ENCODE data around the gene AGRP. TPM values are rescaled to one million over a fixed set of nuclear protein-coding genes. Genes with fewer than 3 reads are reported as not detected.

Gene AGRP
- total and polyA plus RNA-seq, 2 of the 4 experiments (the other 2 are of a cell fraction): not detected

- in situ Hi-C loops (cut with MboI; ENCODE audit: low sequenced_read_pairs): loop anchor here (10.0 kb wide), 2 partner anchors 203 to 493 kb away; partner anchors contain the start of gene CES3
Observed at GRCh38 chr16:67458121-67458641, 25.2 kb downstream of the AGRP start.

More at GRCh38 chr16:67458121-67458641, 25.2 kb downstream of the AGRP start:
- intact Hi-C loops (cut with micrococcal nuclease) (no loop called here), dilution Hi-C loops (cut with HindIII; ENCODE audit: low sequenced_read_pairs, unreplicated experiment) (no loop called here)
- peak overlapping the region; percentile 38; the same call in 1 of the 2 replicates for H3K4ac ChIP-seq (ENCODE audit: low read depth, low read length)
- no peak for TF ChIP-seq MAFK (IDR thresholded peaks at IDR 0.05; ENCODE audit: low read depth, low read length)
- TF ChIP-seq, protein P1, sequence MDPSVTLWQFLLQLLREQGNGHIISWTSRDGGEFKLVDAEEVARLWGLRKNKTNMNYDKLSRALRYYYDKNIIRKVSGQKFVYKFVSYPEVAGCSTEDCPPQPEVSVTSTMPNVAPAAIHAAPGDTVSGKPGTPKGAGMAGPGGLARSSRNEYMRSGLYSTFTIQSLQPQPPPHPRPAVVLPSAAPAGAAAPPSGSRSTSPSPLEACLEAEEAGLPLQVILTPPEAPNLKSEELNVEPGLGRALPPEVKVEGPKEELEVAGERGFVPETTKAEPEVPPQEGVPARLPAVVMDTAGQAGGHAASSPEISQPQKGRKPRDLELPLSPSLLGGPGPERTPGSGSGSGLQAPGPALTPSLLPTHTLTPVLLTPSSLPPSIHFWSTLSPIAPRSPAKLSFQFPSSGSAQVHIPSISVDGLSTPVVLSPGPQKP (IDR thresholded peaks at IDR 0.05; ENCODE audit: borderline replicate concordance, low read depth, low read length): no peak
- no peak for TF ChIP-seq CEBPB (IDR thresholded peaks at IDR 0.05; ENCODE audit: low read depth, low read length)
- TF ChIP-seq USF2 (IDR thresholded peaks at IDR 0.05; ENCODE audit: low read depth, low read length): no peak
- no peak for TF ChIP-seq MAZ (IDR thresholded peaks at IDR 0.05; ENCODE audit: borderline replicate concordance, low read depth, low read length)
- no peak for TF ChIP-seq FOS (IDR thresholded peaks at IDR 0.05; ENCODE audit: low read depth, low read length)
- no peak for TF ChIP-seq NFE2L2 (IDR thresholded peaks at IDR 0.05; ENCODE audit: low read depth, low read length)
- no peak for TF ChIP-seq BHLHE40 (IDR thresholded peaks at IDR 0.05; ENCODE audit: low read depth, low read length)
- no peak for TF ChIP-seq RAD21 (IDR thresholded peaks at IDR 0.05; ENCODE audit: low read length)
- no peak for TF ChIP-seq MXI1 (IDR thresholded peaks at IDR 0.05; ENCODE audit: borderline replicate concordance, low read depth, low read length)
- TF ChIP-seq POLR2A (IDR thresholded peaks at IDR 0.05; ENCODE audit: low read depth, low read length): no peak
- no peak overlapping the region; the same call in 2 of the 3 replicates for H2BK15ac ChIP-seq (ENCODE audit: low read depth, low read length)
- peaks cover 15% of the 10 kb centered on the region for H3K9me1 ChIP-seq (ENCODE audit: insufficient read depth, low read length)
- H2BK120ac ChIP-seq (ENCODE audit: low read depth, low read length): no peak overlapping the region
- peak overlapping the region; percentile 76; the same call in 1 of the 2 replicates for H4K5ac ChIP-seq (ENCODE audit: low read depth, low read length)
- ChIA-PET POLR2A (ENCODE audit: unreplicated experiment) (no interaction called here), CTCF (no interaction called here)
- peaks cover 9% of the 10 kb centered on the region for H3K36me3 ChIP-seq (ENCODE audit: control insufficient read depth, insufficient read depth, low read length)
- ATAC-seq (ENCODE audit: low read depth) (no peak), DNase-seq (no peak)
- H3K23ac ChIP-seq (ENCODE audit: low read depth, low read length): no peak overlapping the region; the same call in 1 of the 2 replicates
- H3K56ac ChIP-seq (ENCODE audit: extremely low read depth, insufficient read depth, low read length): no peak overlapping the region
- peaks cover 91% of the 10 kb centered on the region for H4K20me1 ChIP-seq (ENCODE audit: insufficient read depth, low read length)
- no peak overlapping the region for H2AK5ac ChIP-seq (ENCODE audit: low read depth, low read length)
- peak overlapping the region; percentile 70 for H2AK9ac ChIP-seq (replicated peaks; ENCODE audit: low read depth, low read length, poor library complexity)
- H3K9me3 ChIP-seq (ENCODE audit: control insufficient read depth, insufficient read depth, low read length): no peaks in the 10 kb centered on the region
- H3K27ac ChIP-seq (ENCODE audit: insufficient read depth, low read length): no peak overlapping the region; the same call in 1 of the 2 replicates
- H3K14ac ChIP-seq (replicated peaks; ENCODE audit: low read depth, low read length): peak overlapping the region; percentile 56; the same call in 1 of the 2 replicates
- WGBS, 2 experiments (ENCODE audit: extremely low coverage in 2 of 2, insufficient read length in 1 of 2): 100% methylated on average over 1 of the region's 6 CpGs; no CpG with 5 or more reads in 1 of the 2 experiments
- H2BK5ac ChIP-seq (ENCODE audit: low read depth, low read length, poor library complexity, severe bottlenecking): peak overlapping the region; percentile 77
- no peak overlapping the region; the same call in 1 of the 2 replicates for H3K18ac ChIP-seq (ENCODE audit: low read depth, low read length)
- peaks cover 27% of the 10 kb centered on the region for H3K4me1 ChIP-seq (ENCODE audit: control insufficient read depth, insufficient read depth, low read length)
- peaks cover 14 to 91% of the 10 kb centered on the region in 2 experiments for H3K79me1 ChIP-seq (ENCODE audit: low read depth in 1 of 2, low read length in 2 of 2)
- H4K8ac ChIP-seq (ENCODE audit: low read depth in 2 of 2, low read length in 2 of 2): no peak overlapping the region; a peak in 1 of 4 replicates
- peak overlapping the region; percentile 32 for H2AFZ ChIP-seq (replicated peaks; ENCODE audit: low read length, poor library complexity)
- H4K91ac ChIP-seq (ENCODE audit: insufficient read depth, low read depth, low read length): peak overlapping the region; percentile 41; the same call in 1 of the 2 replicates
- H3K27me3 ChIP-seq (ENCODE audit: control insufficient read depth, insufficient read depth, low read length): no peaks in the 10 kb centered on the region
- no peak overlapping the region for H3K4me3 ChIP-seq (ENCODE audit: insufficient read depth, low read depth, low read length)
- H2BK20ac ChIP-seq (ENCODE audit: low read depth, low read length): no peak overlapping the region
- no peak overlapping the region for H3K4me2 ChIP-seq (ENCODE audit: low read depth, low read length)
- BruUV-seq (replicated peaks): no TSS peak
- peak overlapping the region; percentile 44; the same call in 1 of the 2 replicates for H3K9ac ChIP-seq (ENCODE audit: low read depth, low read length)
